ACC112 (cell line): ENCODE data around the gene ORM2.

Source experiments
- H2AFZ ChIP-seq: fragments of 200-600 bp; sonication (generic); one replicate; pipeline ENCODE4 v1.6.0; 2017; ENCODE audit warnings: antibody characterized with exemption, low read length; ENCODE audit not compliant: unreplicated experiment
- H3K27ac ChIP-seq: fragments of 200-600 bp; sonication (generic); 2 replicates; pipeline ENCODE4 v1.5.1; 2014; ENCODE audit warnings: low read depth, mild to moderate bottlenecking, antibody characterized with exemption, low read length, moderate library complexity
- H3K27me3 ChIP-seq: fragments of 200-600 bp; sonication (generic); 2 replicates; pipeline ENCODE4 v1.6.1; 2014; ENCODE audit warnings: mild to moderate bottlenecking, antibody characterized with exemption, low read length, moderate library complexity, mixed read lengths; ENCODE audit not compliant: insufficient read depth
- H3K36me3 ChIP-seq: fragments of 200-600 bp; sonication (generic); 2 replicates; pipeline ENCODE4 v1.6.1; 2016; ENCODE audit warnings: mild to moderate bottlenecking, antibody characterized with exemption, low read length, moderate library complexity, mixed read lengths; ENCODE audit not compliant: insufficient read depth
- H3K4me1 ChIP-seq: fragments of 200-600 bp; sonication (generic); one replicate; pipeline ENCODE4 v1.6.1; 2016; ENCODE audit warnings: low read length, mixed read lengths; ENCODE audit not compliant: insufficient read depth, unreplicated experiment, control insufficient read depth
- H3K4me3 ChIP-seq: fragments of 200-600 bp; sonication (generic); 2 replicates; pipeline ENCODE4 v1.5.1; 2014; ENCODE audit warnings: mild to moderate bottlenecking, low read depth, low read length
- H3K79me2 ChIP-seq: fragments of 200-600 bp; sonication (generic); one replicate; pipeline ENCODE4 v1.6.0; 2016; ENCODE audit warnings: low read length; ENCODE audit not compliant: control insufficient read depth, unreplicated experiment, insufficient read depth

The ORM2 gene

GRCh38 chr9:114308361-114308950 lies 21.2 kb upstream of the ORM2 start:
- Histone ChIP-seq H3K4me1 (no peaks in the 10 kb centered on the region), H3K27me3 (no peaks in the 10 kb centered on the region), H3K36me3 (no peaks in the 10 kb centered on the region), H2AFZ (no peak overlapping the region), H3K27ac (no peak overlapping the region), H3K79me2 (no peaks in the 10 kb centered on the region), H3K4me3 (no peak overlapping the region)

GRCh38 chr9:114309096-114309495 lies 20.6 kb upstream of the ORM2 start:
- Histone ChIP-seq H3K4me3 (no peak overlapping the region), H3K27me3 (no peaks in the 10 kb centered on the region), H2AFZ (no peak overlapping the region), H3K4me1 (no peaks in the 10 kb centered on the region), H3K79me2 (no peaks in the 10 kb centered on the region), H3K36me3 (no peaks in the 10 kb centered on the region), H3K27ac (no peak overlapping the region)

GRCh38 chr9:114310471-114311450 lies 18.9 kb upstream of the ORM2 start:
- no peaks in the 10 kb centered on the region for H3K4me1 ChIP-seq
- no peaks in the 10 kb centered on the region for H3K27me3 ChIP-seq
- no peaks in the 10 kb centered on the region for H3K36me3 ChIP-seq
- no peak overlapping the region for H3K4me3 ChIP-seq
- H3K79me2 ChIP-seq = no peaks in the 10 kb centered on the region
- no peak overlapping the region for H3K27ac ChIP-seq
- H2AFZ ChIP-seq = no peak overlapping the region

GRCh38 chr9:114311571-114312512 lies 17.8 kb upstream of the ORM2 start:
- H2AFZ ChIP-seq = no peak overlapping the region
- no peaks in the 10 kb centered on the region for H3K4me1 ChIP-seq
- H3K27me3 ChIP-seq = no peaks in the 10 kb centered on the region
- no peak overlapping the region for H3K27ac ChIP-seq
- no peaks in the 10 kb centered on the region for H3K79me2 ChIP-seq
- no peaks in the 10 kb centered on the region for H3K36me3 ChIP-seq
- no peak overlapping the region for H3K4me3 ChIP-seq

GRCh38 chr9:114312513-114312875 lies 17.2 kb upstream of the ORM2 start:
- no peaks in the 10 kb centered on the region for H3K4me1 ChIP-seq
- H3K27ac ChIP-seq = no peak overlapping the region
- H3K4me3 ChIP-seq = no peak overlapping the region
- H3K79me2 ChIP-seq = no peaks in the 10 kb centered on the region
- H3K27me3 ChIP-seq = no peaks in the 10 kb centered on the region
- H3K36me3 ChIP-seq = no peaks in the 10 kb centered on the region
- no peak overlapping the region for H2AFZ ChIP-seq

- Histone ChIP-seq H2AFZ (no peak overlapping the region), H3K27ac (no peak overlapping the region), H3K4me1 (no peaks in the 10 kb centered on the region), H3K36me3 (no peaks in the 10 kb centered on the region), H3K79me2 (no peaks in the 10 kb centered on the region), H3K27me3 (no peaks in the 10 kb centered on the region), H3K4me3 (no peak overlapping the region)
Observed at GRCh38 chr9:114313186-114313585, 16.5 kb upstream of the ORM2 start.

- no peak overlapping the region for H3K27ac ChIP-seq
- no peaks in the 10 kb centered on the region for H3K79me2 ChIP-seq
- H2AFZ ChIP-seq = no peak overlapping the region
- H3K27me3 ChIP-seq = no peaks in the 10 kb centered on the region
- no peak overlapping the region for H3K4me3 ChIP-seq
- H3K4me1 ChIP-seq = no peaks in the 10 kb centered on the region
- no peaks in the 10 kb centered on the region for H3K36me3 ChIP-seq
Observed at GRCh38 chr9:114314256-114314867, 15.3 kb upstream of the ORM2 start.

GRCh38 chr9:114314881-114315722 lies 14.6 kb upstream of the ORM2 start:
- no peaks in the 10 kb centered on the region for H3K27me3 ChIP-seq
- no peak overlapping the region for H2AFZ ChIP-seq
- H3K36me3 ChIP-seq = no peaks in the 10 kb centered on the region
- no peaks in the 10 kb centered on the region for H3K4me1 ChIP-seq
- H3K4me3 ChIP-seq = no peak overlapping the region
- no peak overlapping the region for H3K27ac ChIP-seq
- H3K79me2 ChIP-seq = no peaks in the 10 kb centered on the region

GRCh38 chr9:114315723-114316363 lies 13.8 kb upstream of the ORM2 start:
- Histone ChIP-seq H3K4me1 (no peaks in the 10 kb centered on the region), H3K36me3 (no peaks in the 10 kb centered on the region), H3K4me3 (no peak overlapping the region), H2AFZ (no peak overlapping the region), H3K27me3 (no peaks in the 10 kb centered on the region), H3K79me2 (no peaks in the 10 kb centered on the region), H3K27ac (no peak overlapping the region)
